ENCODE measurements around the gene UBE2QL1. TPM values are rescaled to one million over a fixed set of nuclear protein-coding genes. Genes with fewer than 3 reads are reported as not detected.

The UBE2QL1 gene
- total RNA-seq, 1 experiment from 2014 or later, result 0.11 TPM

DNA sequence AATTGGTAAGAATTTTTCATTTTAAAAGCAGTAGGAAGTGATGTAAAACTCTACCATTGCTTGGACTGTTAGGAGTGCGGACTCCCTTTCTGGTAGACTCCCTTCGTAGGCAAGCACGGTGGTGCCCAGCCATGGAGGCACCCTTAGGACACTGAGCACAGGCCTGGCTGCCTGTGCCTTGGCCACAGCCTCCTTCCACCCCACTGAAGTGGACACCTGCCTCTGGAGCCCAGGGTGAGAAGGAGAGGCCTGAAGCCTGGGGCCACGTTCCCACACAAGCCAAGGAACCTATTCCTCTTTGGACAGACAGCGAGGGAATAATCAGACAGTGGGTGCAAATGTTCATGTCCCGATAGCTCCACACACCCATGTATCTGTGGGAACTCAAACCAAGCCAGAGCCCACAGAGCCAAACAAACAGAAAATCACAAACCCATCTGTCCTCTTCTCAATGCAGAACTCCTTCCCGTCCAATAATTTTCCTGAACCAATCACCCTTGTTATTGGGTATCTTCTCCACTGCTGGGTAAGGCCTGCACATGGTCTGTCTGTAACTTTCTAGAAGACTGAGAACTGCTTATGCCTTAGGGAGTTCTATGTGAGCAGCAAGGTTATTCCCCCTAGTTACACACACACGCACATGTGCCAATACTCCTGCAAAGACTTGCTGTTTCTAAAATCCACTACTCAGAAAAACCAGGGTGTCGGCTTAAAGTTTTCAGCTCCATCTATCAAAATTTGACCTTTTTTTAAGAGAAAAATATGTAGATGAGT lies 45.2 kb downstream of the UBE2QL1 start:
- no peak for DNase-seq
- H3K9ac ChIP-seq (ENCODE audit: extremely low read depth, insufficient read length, low read length), result no peak overlapping the region
- H3K27me3 ChIP-seq (ENCODE audit: insufficient read depth, low read length), result no peaks in the 10 kb centered on the region; the same call in 1 of the 2 replicates
- no peak overlapping the region for H3K4me3 Mint-ChIP-seq
- H3K27ac ChIP-seq (ENCODE audit: insufficient read length, low read depth, low read length), result no peak overlapping the region
- no peak overlapping the region for H4K8ac ChIP-seq (replicated peaks; ENCODE audit: insufficient read length, low read depth, low read length)
- H3K9me3 Mint-ChIP-seq, result no peaks in the 10 kb centered on the region
- no peak overlapping the region for H2BK15ac ChIP-seq (ENCODE audit: low read depth, low read length)
- no peak overlapping the region for H3K23ac ChIP-seq (ENCODE audit: insufficient read length, low read depth, low read length)
- H3K4me2 ChIP-seq (ENCODE audit: insufficient read depth, insufficient read length, low read length), result no peak overlapping the region
- peaks cover 6% of the 10 kb centered on the region for H3K4me1 ChIP-seq (ENCODE audit: insufficient read depth, low read length)
- H3K79me1 ChIP-seq (ENCODE audit: insufficient read depth, low read depth, low read length, poor library complexity, severe bottlenecking), result no peaks in the 10 kb centered on the region
- no peak overlapping the region for H2AK5ac ChIP-seq (ENCODE audit: insufficient read length, low read length)
- H3T11ph ChIP-seq (ENCODE audit: low read length), result no peak overlapping the region
- H2BK20ac ChIP-seq (ENCODE audit: low read depth, low read length, poor library complexity, severe bottlenecking), result no peak overlapping the region
- H2AFZ ChIP-seq (ENCODE audit: low read length), result no peak overlapping the region
- no peak overlapping the region for H2BK5ac ChIP-seq (ENCODE audit: insufficient read length, low read length)
- no peak overlapping the region for H3K27ac Mint-ChIP-seq
- no peaks in the 10 kb centered on the region for H3K36me3 Mint-ChIP-seq (ENCODE audit: insufficient read depth in 1 of 3, low read depth in 3 of 3)
- H3K56ac ChIP-seq (ENCODE audit: insufficient read length, low read depth, low read length), result no peak overlapping the region
- peaks cover 14 to 16% of the 10 kb centered on the region in 2 experiments for H3K4me1 Mint-ChIP-seq
- no peak overlapping the region for H4K5ac ChIP-seq (ENCODE audit: insufficient read length, low read depth, low read length)
- H2BK120ac ChIP-seq (ENCODE audit: low read depth, low read length, poor library complexity, severe bottlenecking), result no peak overlapping the region
- no peak overlapping the region for H3K18ac ChIP-seq (ENCODE audit: insufficient read length, low read depth, low read length)
- H3K9me3 ChIP-seq (ENCODE audit: control insufficient read depth, low read depth, low read length), result no peaks in the 10 kb centered on the region
- TF ChIP-seq, protein P1, sequence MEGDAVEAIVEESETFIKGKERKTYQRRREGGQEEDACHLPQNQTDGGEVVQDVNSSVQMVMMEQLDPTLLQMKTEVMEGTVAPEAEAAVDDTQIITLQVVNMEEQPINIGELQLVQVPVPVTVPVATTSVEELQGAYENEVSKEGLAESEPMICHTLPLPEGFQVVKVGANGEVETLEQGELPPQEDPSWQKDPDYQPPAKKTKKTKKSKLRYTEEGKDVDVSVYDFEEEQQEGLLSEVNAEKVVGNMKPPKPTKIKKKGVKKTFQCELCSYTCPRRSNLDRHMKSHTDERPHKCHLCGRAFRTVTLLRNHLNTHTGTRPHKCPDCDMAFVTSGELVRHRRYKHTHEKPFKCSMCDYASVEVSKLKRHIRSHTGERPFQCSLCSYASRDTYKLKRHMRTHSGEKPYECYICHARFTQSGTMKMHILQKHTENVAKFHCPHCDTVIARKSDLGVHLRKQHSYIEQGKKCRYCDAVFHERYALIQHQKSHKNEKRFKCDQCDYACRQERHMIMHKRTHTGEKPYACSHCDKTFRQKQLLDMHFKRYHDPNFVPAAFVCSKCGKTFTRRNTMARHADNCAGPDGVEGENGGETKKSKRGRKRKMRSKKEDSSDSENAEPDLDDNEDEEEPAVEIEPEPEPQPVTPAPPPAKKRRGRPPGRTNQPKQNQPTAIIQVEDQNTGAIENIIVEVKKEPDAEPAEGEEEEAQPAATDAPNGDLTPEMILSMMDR (conservative IDR thresholded peaks at IDR 0.05), result no peak
- no peaks in the 10 kb centered on the region for H4K20me1 ChIP-seq (ENCODE audit: control insufficient read depth, insufficient read depth, insufficient read length)
- no peaks in the 10 kb centered on the region for H3K23me2 ChIP-seq (ENCODE audit: insufficient read length, low read depth, low read length, poor library complexity, severe bottlenecking)
- no peak overlapping the region for H3K4ac ChIP-seq (ENCODE audit: low read depth, low read length)
- no CpG with 5 or more reads among the region's 9 CpGs for WGBS (ENCODE audit: extremely low coverage, insufficient read length, low lambda C conversion rate)
- peaks cover 59% of the 10 kb centered on the region for H3K27me3 Mint-ChIP-seq (ENCODE audit: low read depth)
- no peak overlapping the region; the same call in 1 of the 2 replicates for H3K14ac ChIP-seq (ENCODE audit: insufficient read depth, low read length)
- H2BK12ac ChIP-seq (ENCODE audit: insufficient read length, low read depth, low read length), result no peak overlapping the region
- H4K91ac ChIP-seq (ENCODE audit: insufficient read length, low read depth, low read length), result no peak overlapping the region
- H3K79me2 ChIP-seq (ENCODE audit: insufficient read depth, low read length), result no peaks in the 10 kb centered on the region
